HG02938 (cell line): ENCODE results near the gene GANAB.
"Not testable (repeated sequence)": the region's sequence is repeated elsewhere in the genome, so short reads cannot be mapped to it uniquely, and the experiment has no call there.

Experiments
- ATAC-seq: cut with Tn5 transposase; IDR thresholded peaks from one replicate; pipeline ENCODE4 v1.9.1; 2021; ENCODE audit warnings: mild to moderate bottlenecking, moderate library complexity; ENCODE audit not compliant: unreplicated experiment

The GANAB gene

GRCh38 chr11:62645946-62646824 lies at the start of gene GANAB:
GANAB (minus strand) TSS chr11:62646613; CDS start chr11:62646599, 14 bp downstream.
- peak; percentile 90 for ATAC-seq

- ATAC-seq, result no peak
These were observed 48.2 kb upstream of the GANAB start for GRCh38 chr11:62694455-62695167.

- not testable (repeated sequence) for ATAC-seq
These were observed 47.2 kb upstream of the GANAB start for GRCh38 chr11:62693624-62694023.

- no peak for ATAC-seq
These were observed 43.2 kb upstream of the GANAB start, which contains the start of gene LRRN4CL for GRCh38 chr11:62689421-62690183. LRRN4CL (minus strand) TSS chr11:62689530; CDS start chr11:62688508, 1,022 bp downstream.

- no peak for ATAC-seq
These were observed 42.1 kb upstream of the GANAB start for GRCh38 chr11:62688491-62688890.

- ATAC-seq, result no peak
These were observed 41.3 kb upstream of the GANAB start for GRCh38 chr11:62687508-62688396.

GRCh38 chr11:62682518-62682917 lies 36.1 kb upstream of the GANAB start:
- no peak for ATAC-seq

- ATAC-seq, result peak; percentile 46
These were observed 34.4 kb upstream of the GANAB start for GRCh38 chr11:62680825-62681240.

GRCh38 chr11:62678770-62679696 lies 32.6 kb upstream of the GANAB start, which contains the start of gene UBXN1:
UBXN1 (minus strand) TSS chr11:62679073; CDS start chr11:62678923, 150 bp downstream.
- peak; percentile 77 for ATAC-seq

GRCh38 chr11:62678433-62678769 lies 32.0 kb upstream of the GANAB start:
- ATAC-seq, result no peak

GRCh38 chr11:62677714-62678113 lies 31.3 kb upstream of the GANAB start:
- ATAC-seq, result no peak

- ATAC-seq, result no peak
These were observed 30.7 kb upstream of the GANAB start for GRCh38 chr11:62677156-62677555.

GRCh38 chr11:62676698-62677097 lies 30.3 kb upstream of the GANAB start:
- no peak for ATAC-seq

GRCh38 chr11:62675415-62675814 lies 29.0 kb upstream of the GANAB start:
- ATAC-seq, result not testable (repeated sequence)

GRCh38 chr11:62673196-62673525 lies 26.7 kb upstream of the GANAB start:
- ATAC-seq, result no peak

- ATAC-seq, result peak; percentile 60
These were observed 25.4 kb upstream of the GANAB start, which contains the start of the genes LBHD1 and UQCC3 for GRCh38 chr11:62671608-62672389. LBHD1 (minus strand) TSS chr11:62672267; CDS start chr11:62670031, 2,236 bp downstream. UQCC3 (plus strand) TSS chr11:62671673; CDS start chr11:62671746, 73 bp downstream.

GRCh38 chr11:62671236-62671607 lies 24.8 kb upstream of the GANAB start:
- ATAC-seq, result no peak
